Omental fat pad (tissue), 4 donors: Measurements from ENCODE around the gene EPSTI1. TPM values are rescaled to one million over a fixed set of nuclear protein-coding genes. Genes with fewer than 3 reads are reported as not detected.

ENCODE experiments used
- ATAC-seq: fragments of 150-250 bp; one replicate; pipeline ENCODE4 v1.9.1; 2016; ENCODE audit warnings: mild to moderate bottlenecking, moderate library complexity; ENCODE audit not compliant: low FRiP score
- DNase-seq: peaks from one replicate; pipeline ENCODE4 v3.0.0-alpha.2; 2019; ENCODE audit warnings: low spot score
- CTCF ChIP-seq, 3 donors: fragments of 450-650 bp; IDR thresholded peaks; one replicate each; pipeline ENCODE4 v1.5.1; 2016 to 2017; ENCODE audit warnings: antibody characterized with exemption in 3 of 3, mild to moderate bottlenecking in 3 of 3, moderate library complexity in 2 of 3
- total RNA-seq, 4 donors: library from RNA; depleted of rRNA; stranded (reverse); fragments of >200 nt; gene quantifications; one replicate each; pipeline ENCODE4 v1.1.0, GENCODE V29; 2016

Gene EPSTI1
- total RNA-seq, 4 donors from 2014 or later, result 8.3 to 31.8 (median 10.9) TPM

GRCh38 chr13:42926555-42926954 lies 65.5 kb downstream of the EPSTI1 start:
- no peak for TF ChIP-seq CTCF (IDR thresholded peaks at IDR 0.05)
- DNase-seq, result no peak
- peak; percentile 33 for ATAC-seq

GRCh38 chr13:42926043-42926442 lies 66.0 kb downstream of the EPSTI1 start:
- ATAC-seq (no peak), DNase-seq (no peak)
- no peak for TF ChIP-seq CTCF (IDR thresholded peaks at IDR 0.05)

- TF ChIP-seq CTCF (IDR thresholded peaks at IDR 0.05), result no peak
- no peak for DNase-seq
- no peak for ATAC-seq
Measured at GRCh38 chr13:42925626-42926025, 66.4 kb downstream of the EPSTI1 start.

GRCh38 chr13:42924344-42924743 lies 67.7 kb downstream of the EPSTI1 start:
- no peak for TF ChIP-seq CTCF (IDR thresholded peaks at IDR 0.05)
- DNase-seq, result no peak
- no peak for ATAC-seq

GRCh38 chr13:42907745-42908144 lies 84.3 kb downstream of the EPSTI1 start:
- ATAC-seq (no peak), DNase-seq (no peak)
- no peak for TF ChIP-seq CTCF (IDR thresholded peaks at IDR 0.05)

- ATAC-seq, result no peak
- no peak for TF ChIP-seq CTCF (IDR thresholded peaks at IDR 0.05)
- no peak for DNase-seq
Measured at GRCh38 chr13:42906257-42906656, 85.8 kb downstream of the EPSTI1 start.

GRCh38 chr13:42905579-42905978 lies 86.5 kb downstream of the EPSTI1 start:
- DNase-seq (no peak), ATAC-seq (no peak)
- no peak for TF ChIP-seq CTCF (IDR thresholded peaks at IDR 0.05)
